GM12874 (cell line): ENCODE measurements around the gene BRCA1.

Experiments used
- TF ChIP-seq, protein P1 (sequence below): IDR thresholded peaks from 2 replicates; pipeline ENCODE4 v1.5.1; 2011; ENCODE audit warnings: low read depth, mild to moderate bottlenecking, control low read depth, low read length, moderate library complexity; ENCODE audit not compliant: insufficient read depth

BRCA1 gene

DNA sequence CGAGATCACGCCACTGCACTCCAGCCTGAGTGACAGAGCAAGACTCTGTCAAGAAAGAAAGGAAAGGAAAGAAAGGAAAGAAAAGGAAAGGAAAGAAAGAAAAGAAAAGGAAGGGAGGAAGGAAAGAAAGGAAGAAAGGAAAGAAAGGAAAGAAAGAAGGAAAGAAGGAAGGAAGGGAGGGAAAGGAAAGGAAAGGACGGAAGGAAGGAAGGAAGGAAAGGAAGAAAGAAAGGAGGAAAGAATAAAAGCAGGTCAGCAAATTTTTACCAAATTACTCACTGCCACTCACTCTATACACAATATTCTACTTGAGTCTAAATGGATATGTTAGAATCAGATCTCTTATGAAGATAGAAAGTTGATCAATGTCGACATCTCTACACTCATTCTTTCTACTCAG, 50.3 kb downstream of the BRCA1 start:
- TF ChIP-seq, protein P1, sequence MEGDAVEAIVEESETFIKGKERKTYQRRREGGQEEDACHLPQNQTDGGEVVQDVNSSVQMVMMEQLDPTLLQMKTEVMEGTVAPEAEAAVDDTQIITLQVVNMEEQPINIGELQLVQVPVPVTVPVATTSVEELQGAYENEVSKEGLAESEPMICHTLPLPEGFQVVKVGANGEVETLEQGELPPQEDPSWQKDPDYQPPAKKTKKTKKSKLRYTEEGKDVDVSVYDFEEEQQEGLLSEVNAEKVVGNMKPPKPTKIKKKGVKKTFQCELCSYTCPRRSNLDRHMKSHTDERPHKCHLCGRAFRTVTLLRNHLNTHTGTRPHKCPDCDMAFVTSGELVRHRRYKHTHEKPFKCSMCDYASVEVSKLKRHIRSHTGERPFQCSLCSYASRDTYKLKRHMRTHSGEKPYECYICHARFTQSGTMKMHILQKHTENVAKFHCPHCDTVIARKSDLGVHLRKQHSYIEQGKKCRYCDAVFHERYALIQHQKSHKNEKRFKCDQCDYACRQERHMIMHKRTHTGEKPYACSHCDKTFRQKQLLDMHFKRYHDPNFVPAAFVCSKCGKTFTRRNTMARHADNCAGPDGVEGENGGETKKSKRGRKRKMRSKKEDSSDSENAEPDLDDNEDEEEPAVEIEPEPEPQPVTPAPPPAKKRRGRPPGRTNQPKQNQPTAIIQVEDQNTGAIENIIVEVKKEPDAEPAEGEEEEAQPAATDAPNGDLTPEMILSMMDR, result no peak

DNA sequence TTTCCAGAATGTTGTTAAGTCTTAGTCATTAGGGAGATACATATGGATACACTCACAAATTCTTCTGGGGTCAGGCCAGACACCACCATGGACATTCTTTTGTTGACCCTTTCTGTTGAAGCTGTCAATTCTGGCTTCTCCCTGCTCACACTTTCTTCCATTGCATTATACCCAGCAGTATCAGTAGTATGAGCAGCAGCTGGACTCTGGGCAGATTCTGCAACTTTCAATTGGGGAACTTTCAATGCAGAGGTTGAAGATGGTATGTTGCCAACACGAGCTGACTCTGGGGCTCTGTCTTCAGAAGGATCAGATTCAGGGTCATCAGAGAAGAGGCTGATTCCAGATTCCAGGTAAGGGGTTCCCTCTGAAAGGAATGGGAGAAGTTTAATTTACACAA, 54.3 kb downstream of the BRCA1 start:
- TF ChIP-seq, protein P1, result no peak

DNA sequence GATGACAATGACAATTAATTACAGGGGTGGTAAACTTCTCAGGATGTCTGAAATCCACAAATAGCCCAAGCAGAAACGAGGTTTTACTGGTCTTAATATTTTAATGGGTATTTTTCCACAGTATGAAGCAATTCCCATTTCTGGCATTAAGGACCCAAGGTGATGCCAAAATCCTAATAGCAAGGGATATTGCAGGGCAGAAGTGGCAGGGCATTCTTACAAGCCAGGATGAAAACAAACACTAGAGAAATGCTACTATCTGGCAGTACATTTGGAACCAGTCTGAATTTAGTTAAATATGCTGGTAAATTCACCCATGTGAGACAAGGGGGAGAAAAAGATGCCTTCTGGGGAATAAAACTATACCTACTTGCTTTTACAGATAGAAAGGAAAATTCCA, 54.9 kb downstream of the BRCA1 start:
- TF ChIP-seq, protein P1, result no peak

- TF ChIP-seq, protein P1, result no peak
Observed at GRCh38 chr17:43069368-43069898, 55.7 kb downstream of the BRCA1 start.

DNA sequence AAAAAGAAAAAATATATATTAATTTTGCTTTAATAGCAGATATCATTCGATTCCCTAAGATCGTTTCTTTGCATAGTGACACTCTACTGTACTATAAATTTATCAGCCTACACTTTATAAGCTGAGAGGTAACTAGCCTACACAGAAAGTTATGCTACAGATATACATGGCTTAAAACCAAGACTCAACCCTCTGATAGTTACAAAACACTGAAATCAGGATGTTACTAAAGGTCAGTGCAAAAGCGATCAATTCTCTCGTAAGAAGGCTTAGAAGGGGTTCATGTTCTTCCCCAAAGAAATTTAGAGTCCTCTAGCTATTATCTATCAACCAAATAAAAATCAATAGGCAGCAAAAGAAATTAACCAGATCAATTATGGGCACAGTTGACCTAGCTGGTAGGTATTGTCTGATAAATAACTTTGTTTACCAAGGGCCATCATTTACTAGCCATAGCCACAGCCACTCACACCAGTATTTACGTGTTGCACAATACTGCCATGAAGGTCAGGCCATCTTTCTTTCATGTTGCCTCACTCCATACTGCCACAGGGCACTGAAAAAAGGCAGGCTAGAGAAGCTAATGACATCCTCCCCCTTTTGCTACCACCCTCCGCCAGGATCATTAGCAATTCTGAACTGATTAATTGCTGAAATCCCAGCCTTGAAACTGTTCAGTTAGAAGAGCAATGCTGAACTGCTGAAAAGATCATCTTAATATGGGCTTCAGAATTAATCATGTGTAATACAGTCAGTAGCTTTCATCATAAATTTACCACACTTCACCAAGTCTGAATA, 56.4 kb downstream of the BRCA1 start:
- TF ChIP-seq, protein P1, result no peak

GRCh38 chr17:43062984-43063638, 62.1 kb downstream of the BRCA1 start:
- TF ChIP-seq, protein P1, result no peak

DNA sequence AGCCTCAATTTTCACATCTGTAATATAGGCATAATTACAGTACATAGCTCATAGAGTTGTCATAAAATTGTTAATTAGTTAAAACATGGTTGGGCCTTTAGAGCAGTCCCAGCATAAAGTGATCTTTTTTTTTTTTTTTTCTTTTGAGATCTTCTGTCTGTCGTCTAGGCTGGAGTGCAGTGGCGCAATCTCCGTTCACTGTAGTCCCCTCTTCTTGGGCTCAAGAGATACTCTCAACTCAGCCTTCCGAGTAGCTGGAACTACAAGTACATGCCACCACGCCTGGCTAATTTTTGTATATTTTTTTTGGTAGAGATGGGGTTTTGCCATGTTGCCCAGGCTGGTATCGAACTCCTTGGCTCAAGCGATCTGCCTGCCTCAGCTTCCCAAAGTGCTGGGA, 69.1 kb downstream of the BRCA1 start:
- TF ChIP-seq, protein P1, result no peak
